22Rv1 (cell line): ENCODE data around the gene TMEM150B.

Source experiments
- CTCF ChIP-seq: fragments of 450-650 bp; IDR thresholded peaks from 2 replicates; pipeline ENCODE4 v1.5.1; 2017; ENCODE audit warnings: mild to moderate bottlenecking
- ZFX ChIP-seq: fragments of 450-650 bp; IDR thresholded peaks from 2 replicates; pipeline ENCODE4 v1.6.1; 2017; ENCODE audit warnings: antibody characterized with exemption, borderline replicate concordance

- TF ChIP-seq CTCF (no peak), ZFX (no peak)
Observed at GRCh38 chr19:55311397-55311796, 13.7 kb downstream of the TMEM150B start.
